GM19395 (cell line): Measurements from ENCODE around the gene GPAT2.
"Not testable (repeated sequence)": the region's sequence is repeated elsewhere in the genome, so short reads cannot be mapped to it uniquely, and the experiment has no call there.

Experiments used
- ATAC-seq: cut with Tn5 transposase; IDR thresholded peaks from one replicate; pipeline ENCODE4 v1.9.1; 2021; ENCODE audit warnings: mild to moderate bottlenecking, moderate library complexity; ENCODE audit not compliant: unreplicated experiment

The GPAT2 gene

GRCh38 chr2:96065954-96066353, 31.2 kb upstream of the GPAT2 start:
- ATAC-seq: not testable (repeated sequence)

GRCh38 chr2:96065381-96065930, 30.7 kb upstream of the GPAT2 start:
- no peak for ATAC-seq

GRCh38 chr2:96064760-96065159, 30.0 kb upstream of the GPAT2 start:
- not testable (repeated sequence) for ATAC-seq

- ATAC-seq: not testable (repeated sequence)
Observed at GRCh38 chr2:96064047-96064675, 29.4 kb upstream of the GPAT2 start.

GRCh38 chr2:96063116-96063899, 28.6 kb upstream of the GPAT2 start:
- ATAC-seq: not testable (repeated sequence)

GRCh38 chr2:96062483-96062882, 27.8 kb upstream of the GPAT2 start:
- not testable (repeated sequence) for ATAC-seq

- not testable (repeated sequence) for ATAC-seq
Observed at GRCh38 chr2:96061901-96062300, 27.2 kb upstream of the GPAT2 start.

- ATAC-seq: not testable (repeated sequence)
Observed at GRCh38 chr2:96061197-96061817, 26.6 kb upstream of the GPAT2 start.

GRCh38 chr2:96060325-96060724, 25.6 kb upstream of the GPAT2 start:
- not testable (repeated sequence) for ATAC-seq

- ATAC-seq: not testable (repeated sequence)
Observed at GRCh38 chr2:96059443-96059842, 24.7 kb upstream of the GPAT2 start.

GRCh38 chr2:96055830-96056229, 21.1 kb upstream of the GPAT2 start:
- not testable (repeated sequence) for ATAC-seq

GRCh38 chr2:96054537-96054936, 19.8 kb upstream of the GPAT2 start:
- ATAC-seq: not testable (repeated sequence)

GRCh38 chr2:96053385-96053784, 18.7 kb upstream of the GPAT2 start:
- not testable (repeated sequence) for ATAC-seq

GRCh38 chr2:96052632-96053031, 17.9 kb upstream of the GPAT2 start:
- not testable (repeated sequence) for ATAC-seq

GRCh38 chr2:96049917-96050262, 15.2 kb upstream of the GPAT2 start:
- ATAC-seq: not testable (repeated sequence)

- ATAC-seq: not testable (repeated sequence)
Observed at GRCh38 chr2:96049049-96049916, 14.6 kb upstream of the GPAT2 start.

- ATAC-seq: not testable (repeated sequence)
Observed at GRCh38 chr2:96035554-96035953, 838 bp upstream of the GPAT2 start.

GRCh38 chr2:96033997-96034396, 719 bp downstream of the GPAT2 start:
- not testable (repeated sequence) for ATAC-seq

- not testable (repeated sequence) for ATAC-seq
Observed at GRCh38 chr2:96027725-96028325, 6.9 kb downstream of the GPAT2 start.

GRCh38 chr2:96025755-96026154, 9.0 kb downstream of the GPAT2 start:
- ATAC-seq: not testable (repeated sequence)
